ENCODE results near the gene NFKBIE. TPM values are rescaled to one million over a fixed set of nuclear protein-coding genes. Genes with fewer than 3 reads are reported as not detected.

Gene NFKBIE
- total and polyA plus RNA-seq, 9 of the 15 experiments (the other 6 are each of a cell fraction or from before 2014, with no cell fraction given), result 2.1 to 16.4 (median 11.7) TPM

DNA sequence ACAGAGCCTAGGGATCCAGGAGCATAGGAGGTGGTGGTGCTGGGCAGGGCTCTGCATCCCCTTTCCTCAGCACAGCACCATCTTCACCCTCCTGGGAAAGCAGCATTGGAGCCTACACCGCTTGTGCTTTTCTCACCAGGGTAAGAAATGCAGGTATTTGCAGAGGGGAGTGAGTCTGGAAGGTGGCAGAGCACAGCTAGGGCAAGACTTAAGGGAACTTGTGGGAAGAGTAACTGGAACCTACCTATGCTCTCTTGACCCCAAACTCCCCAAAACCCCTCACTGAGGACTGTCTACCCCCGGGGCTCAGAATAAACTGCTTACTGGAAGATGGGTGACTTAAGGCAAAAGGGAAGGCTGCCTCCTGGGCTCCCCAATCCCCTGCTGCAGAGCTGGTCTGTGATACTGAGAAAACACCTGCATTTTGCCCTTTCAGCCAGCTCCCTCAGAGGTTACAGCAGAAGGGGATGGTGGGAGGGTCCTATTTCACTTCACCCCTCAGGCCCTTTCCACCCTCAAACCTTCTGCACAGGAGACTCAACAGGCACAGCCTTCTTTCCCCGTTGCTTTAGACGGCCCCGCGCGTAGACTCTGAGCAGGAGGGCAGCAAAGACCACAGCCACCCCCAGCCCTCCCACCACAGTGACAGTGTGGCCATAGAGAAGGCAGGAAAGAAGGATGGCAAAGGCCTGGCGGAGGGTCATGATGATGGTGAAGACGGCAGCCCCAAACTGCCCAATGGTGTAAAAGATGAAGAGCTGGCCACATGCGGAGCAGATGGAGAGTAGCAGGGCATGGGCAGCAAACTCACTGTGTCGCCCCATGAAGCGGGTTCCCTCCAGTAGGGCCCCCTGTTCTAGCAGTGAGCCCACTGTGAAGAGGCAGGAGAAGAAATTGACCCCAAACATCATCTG is 10.9 kb downstream of the NFKBIE start (continued):
- TF ChIP-seq, protein P1, sequence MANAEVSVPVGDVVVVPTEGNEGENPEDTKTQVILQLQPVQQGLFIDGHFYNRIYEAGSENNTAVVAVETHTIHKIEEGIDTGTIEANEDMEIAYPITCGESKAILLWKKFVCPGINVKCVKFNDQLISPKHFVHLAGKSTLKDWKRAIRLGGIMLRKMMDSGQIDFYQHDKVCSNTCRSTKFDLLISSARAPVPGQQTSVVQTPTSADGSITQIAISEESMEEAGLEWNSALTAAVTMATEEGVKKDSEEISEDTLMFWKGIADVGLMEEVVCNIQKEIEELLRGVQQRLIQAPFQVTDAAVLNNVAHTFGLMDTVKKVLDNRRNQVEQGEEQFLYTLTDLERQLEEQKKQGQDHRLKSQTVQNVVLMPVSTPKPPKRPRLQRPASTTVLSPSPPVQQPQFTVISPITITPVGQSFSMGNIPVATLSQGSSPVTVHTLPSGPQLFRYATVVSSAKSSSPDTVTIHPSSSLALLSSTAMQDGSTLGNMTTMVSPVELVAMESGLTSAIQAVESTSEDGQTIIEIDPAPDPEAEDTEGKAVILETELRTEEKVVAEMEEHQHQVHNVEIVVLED (CRISPR knock-in tag; IDR thresholded peaks at IDR 0.05), result no peak
- TF ChIP-seq GTF2A2 (tag; IDR thresholded peaks at IDR 0.05) (no peak), POLR2AphosphoS5 (IDR thresholded peaks at IDR 0.05; ENCODE audit: control insufficient read depth, insufficient read depth, low read depth, low read length) (peak; percentile 87), CBX3 (IDR thresholded peaks at IDR 0.05; ENCODE audit: borderline replicate concordance in 1 of 2, low read length in 2 of 2) (no peak), KAT7 (CRISPR knock-in tag; IDR thresholded peaks at IDR 0.05; ENCODE audit: borderline replicate concordance) (no peak; the same call in 1 of the 2 replicates), ZNF75A (CRISPR knock-in tag; IDR thresholded peaks at IDR 0.05) (no peak), CAMTA2 (CRISPR knock-in tag; conservative IDR thresholded peaks at IDR 0.05) (0 out of 2 replicates have a peak, but pooled peaks have one; percentile 42), TAF15 (IDR thresholded peaks at IDR 0.05; ENCODE audit: low read depth, low read length) (no peak), CHD2 (IDR thresholded peaks at IDR 0.05; ENCODE audit: low read depth, low read length) (peak; percentile 44; the same call in 1 of the 2 replicates), NCOR1 (IDR thresholded peaks at IDR 0.05) (peak; percentile 39; the same call in 1 of the 2 replicates), PHB (CRISPR knock-in tag; IDR thresholded peaks at IDR 0.05) (no peak), ASH1L (IDR thresholded peaks at IDR 0.05; ENCODE audit: borderline replicate concordance, low read depth, partially characterized antibody) (no peak), POLR2B (IDR thresholded peaks at IDR 0.05; ENCODE audit: low read depth, partially characterized antibody) (peak; percentile 86), BRCA1 (IDR thresholded peaks at IDR 0.05) (no peak), BRCA1 (CRISPR knock-in tag; IDR thresholded peaks at IDR 0.05) (no peak), SAP30 (IDR thresholded peaks at IDR 0.05; ENCODE audit: borderline replicate concordance, insufficient read depth, low read depth, low read length, poor library complexity, severe bottlenecking) (no peak), ZSCAN29 (IDR thresholded peaks at IDR 0.05) (no peak), ZNF507 (tag; conservative IDR thresholded peaks at IDR 0.05) (no peak)
- TF ChIP-seq, protein P2, sequence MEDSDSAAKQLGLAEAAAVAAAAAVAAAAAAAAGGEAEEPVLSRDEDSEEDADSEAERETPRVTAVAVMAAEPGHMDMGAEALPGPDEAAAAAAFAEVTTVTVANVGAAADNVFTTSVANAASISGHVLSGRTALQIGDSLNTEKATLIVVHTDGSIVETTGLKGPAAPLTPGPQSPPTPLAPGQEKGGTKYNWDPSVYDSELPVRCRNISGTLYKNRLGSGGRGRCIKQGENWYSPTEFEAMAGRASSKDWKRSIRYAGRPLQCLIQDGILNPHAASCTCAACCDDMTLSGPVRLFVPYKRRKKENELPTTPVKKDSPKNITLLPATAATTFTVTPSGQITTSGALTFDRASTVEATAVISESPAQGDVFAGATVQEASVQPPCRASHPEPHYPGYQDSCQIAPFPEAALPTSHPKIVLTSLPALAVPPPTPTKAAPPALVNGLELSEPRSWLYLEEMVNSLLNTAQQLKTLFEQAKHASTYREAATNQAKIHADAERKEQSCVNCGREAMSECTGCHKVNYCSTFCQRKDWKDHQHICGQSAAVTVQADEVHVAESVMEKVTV (CRISPR knock-in tag; IDR thresholded peaks at IDR 0.05), result no peak
- TF ChIP-seq, protein P3, sequence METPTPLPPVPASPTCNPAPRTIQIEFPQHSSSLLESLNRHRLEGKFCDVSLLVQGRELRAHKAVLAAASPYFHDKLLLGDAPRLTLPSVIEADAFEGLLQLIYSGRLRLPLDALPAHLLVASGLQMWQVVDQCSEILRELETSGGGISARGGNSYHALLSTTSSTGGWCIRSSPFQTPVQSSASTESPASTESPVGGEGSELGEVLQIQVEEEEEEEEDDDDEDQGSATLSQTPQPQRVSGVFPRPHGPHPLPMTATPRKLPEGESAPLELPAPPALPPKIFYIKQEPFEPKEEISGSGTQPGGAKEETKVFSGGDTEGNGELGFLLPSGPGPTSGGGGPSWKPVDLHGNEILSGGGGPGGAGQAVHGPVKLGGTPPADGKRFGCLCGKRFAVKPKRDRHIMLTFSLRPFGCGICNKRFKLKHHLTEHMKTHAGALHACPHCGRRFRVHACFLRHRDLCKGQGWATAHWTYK (CRISPR knock-in tag; IDR thresholded peaks at IDR 0.05), result no peak
